ENCODE results near the gene ZBTB2.
"Not testable (repeated sequence)": the region's sequence is repeated elsewhere in the genome, so short reads cannot be mapped to it uniquely, and the experiment has no call there.

Gene ZBTB2

GRCh38 chr6:151372164-151372563, 19.2 kb downstream of the ZBTB2 start:
- TF ChIP-seq ZFX (IDR thresholded peaks at IDR 0.05), result no peak
- TF ChIP-seq, protein P1, sequence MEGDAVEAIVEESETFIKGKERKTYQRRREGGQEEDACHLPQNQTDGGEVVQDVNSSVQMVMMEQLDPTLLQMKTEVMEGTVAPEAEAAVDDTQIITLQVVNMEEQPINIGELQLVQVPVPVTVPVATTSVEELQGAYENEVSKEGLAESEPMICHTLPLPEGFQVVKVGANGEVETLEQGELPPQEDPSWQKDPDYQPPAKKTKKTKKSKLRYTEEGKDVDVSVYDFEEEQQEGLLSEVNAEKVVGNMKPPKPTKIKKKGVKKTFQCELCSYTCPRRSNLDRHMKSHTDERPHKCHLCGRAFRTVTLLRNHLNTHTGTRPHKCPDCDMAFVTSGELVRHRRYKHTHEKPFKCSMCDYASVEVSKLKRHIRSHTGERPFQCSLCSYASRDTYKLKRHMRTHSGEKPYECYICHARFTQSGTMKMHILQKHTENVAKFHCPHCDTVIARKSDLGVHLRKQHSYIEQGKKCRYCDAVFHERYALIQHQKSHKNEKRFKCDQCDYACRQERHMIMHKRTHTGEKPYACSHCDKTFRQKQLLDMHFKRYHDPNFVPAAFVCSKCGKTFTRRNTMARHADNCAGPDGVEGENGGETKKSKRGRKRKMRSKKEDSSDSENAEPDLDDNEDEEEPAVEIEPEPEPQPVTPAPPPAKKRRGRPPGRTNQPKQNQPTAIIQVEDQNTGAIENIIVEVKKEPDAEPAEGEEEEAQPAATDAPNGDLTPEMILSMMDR (conservative IDR thresholded peaks at IDR 0.05), result no peak
- no peak overlapping the region for H3K27ac ChIP-seq

DNA sequence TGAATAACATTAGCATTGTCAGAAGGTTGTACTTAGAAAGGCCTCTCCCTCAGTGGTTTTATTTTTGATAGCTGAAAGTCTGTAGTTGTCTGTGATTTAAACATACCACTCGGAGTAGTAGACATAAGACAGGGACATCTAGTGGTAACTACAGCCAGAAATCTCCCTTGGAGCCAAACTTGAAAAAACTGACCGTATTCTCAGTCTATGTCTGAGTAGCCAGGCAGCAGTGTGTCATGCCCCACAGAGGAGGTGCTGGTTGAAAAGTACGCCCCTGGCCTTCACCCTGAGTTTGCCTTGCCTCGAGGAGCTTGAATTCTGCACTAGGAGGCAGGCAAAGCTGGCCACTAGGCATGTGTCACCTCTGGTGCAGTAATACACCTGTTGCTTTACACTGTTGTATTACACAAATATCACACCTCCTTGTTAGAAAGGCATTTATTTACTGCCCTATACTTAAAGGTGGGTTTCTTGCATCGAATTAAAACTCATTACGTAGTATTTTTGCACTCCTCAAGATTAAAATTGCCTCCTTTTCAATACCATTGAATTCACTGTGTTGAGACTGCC, 20.8 kb downstream of the ZBTB2 start:
- TF ChIP-seq, protein P1 (conservative IDR thresholded peaks at IDR 0.05), result no peak; the same call in 1 of the 2 replicates
- TF ChIP-seq ZFX (IDR thresholded peaks at IDR 0.05), result no peak
- H3K27ac ChIP-seq, result no peak overlapping the region

- TF ChIP-seq ZFX (IDR thresholded peaks at IDR 0.05), result no peak
- TF ChIP-seq, protein P1 (conservative IDR thresholded peaks at IDR 0.05), result no peak
- H3K27ac ChIP-seq, result no peak overlapping the region
These were observed 26.1 kb downstream of the ZBTB2 start for GRCh38 chr6:151365233-151365632.

DNA sequence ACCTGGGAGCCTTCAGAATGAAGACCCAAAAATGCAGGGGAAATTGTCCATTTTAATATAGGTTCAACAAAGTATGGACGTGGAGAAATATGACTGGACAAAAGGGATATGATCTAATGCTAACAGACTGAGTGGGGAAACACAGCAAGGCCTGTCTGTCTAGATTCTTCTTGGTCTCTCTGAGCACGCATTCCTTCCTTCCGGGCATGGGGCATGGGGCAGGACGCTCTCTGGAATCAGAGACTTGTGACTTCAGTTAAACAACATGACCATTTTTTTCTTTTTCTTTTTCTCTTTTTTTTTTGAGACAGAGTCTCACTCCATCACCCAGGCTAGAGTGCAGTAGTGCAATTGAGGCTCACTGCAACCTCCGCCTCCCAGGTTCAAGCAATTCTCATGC, 31.9 kb downstream of the ZBTB2 start:
- TF ChIP-seq ZFX (IDR thresholded peaks at IDR 0.05), result no peak
- TF ChIP-seq, protein P1 (conservative IDR thresholded peaks at IDR 0.05), result no peak
- H3K27ac ChIP-seq, result no peak overlapping the region

DNA sequence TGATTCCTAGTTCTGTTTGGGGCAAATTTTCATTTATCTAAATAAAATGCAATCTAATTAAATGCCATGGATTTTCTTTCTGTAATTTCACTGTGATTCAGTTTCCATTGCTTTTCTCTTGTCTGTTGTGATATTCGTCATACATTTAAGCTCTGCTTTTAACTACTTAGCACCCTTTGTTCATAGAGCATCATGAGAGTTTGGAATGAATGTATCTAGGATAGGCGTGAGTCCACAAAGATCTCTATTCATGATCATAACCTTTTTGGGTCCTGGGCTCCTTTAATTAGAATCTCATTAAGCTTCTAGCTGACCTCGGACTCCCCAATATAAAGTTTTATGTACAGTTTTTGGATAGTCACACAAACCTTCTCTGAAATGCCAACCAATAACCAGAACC, 32.9 kb downstream of the ZBTB2 start:
- TF ChIP-seq, protein P1 (conservative IDR thresholded peaks at IDR 0.05), result no peak
- no peak for TF ChIP-seq ZFX (IDR thresholded peaks at IDR 0.05)
- no peak overlapping the region for H3K27ac ChIP-seq

- TF ChIP-seq ZFX (IDR thresholded peaks at IDR 0.05), result no peak
- TF ChIP-seq, protein P1 (conservative IDR thresholded peaks at IDR 0.05), result no peak
- H3K27ac ChIP-seq, result no peak overlapping the region
These were observed 33.5 kb downstream of the ZBTB2 start for GRCh38 chr6:151357758-151358436.

- H3K27ac ChIP-seq, result not testable (repeated sequence)
These were observed 34.4 kb downstream of the ZBTB2 start for GRCh38 chr6:151356983-151357382.

- H3K27ac ChIP-seq, result no peak overlapping the region
- no peak for TF ChIP-seq ZFX (IDR thresholded peaks at IDR 0.05)
- TF ChIP-seq, protein P1 (conservative IDR thresholded peaks at IDR 0.05), result no peak
These were observed 37.6 kb downstream of the ZBTB2 start for GRCh38 chr6:151353795-151354194.
